HepG2 (cell line): ENCODE data around the gene ING5. TPM values are rescaled to one million over a fixed set of nuclear protein-coding genes. Genes with fewer than 3 reads are reported as not detected.
A peak's percentile ranks its signal among the peaks of the same experiment; 100 is the strongest.

Source experiments
- ASH2L ChIP-seq: fragments of 300-600, 200-600 bp; sonication (generic); IDR thresholded peaks from 2 replicates; pipeline ENCODE4 v1.7.0; 2017; ENCODE audit warnings: low read depth, mild to moderate bottlenecking, moderate library complexity, mixed read lengths, low read length; ENCODE audit not compliant: insufficient read length
- ETV5 ChIP-seq: IDR thresholded peaks from 2 replicates; pipeline ENCODE4 v1.6.1; 2018; ENCODE audit warnings: missing biosample characterization, missing genetic modification reagents, inconsistent platforms, borderline replicate concordance
- GLI4 ChIP-seq: sonication (generic); formaldehyde crosslinking; IDR thresholded peaks from 2 replicates; pipeline ENCODE4 v1.5.1; 2020; ENCODE audit warnings: missing genetic modification reagents, mild to moderate bottlenecking, moderate library complexity, borderline replicate concordance
- GTF2F1 ChIP-seq: fragments of 150-350 bp; IDR thresholded peaks from 2 replicates; pipeline ENCODE4 v1.6.1; 2014; ENCODE audit warnings: low read length
- KLF12 ChIP-seq: sonication (generic); formaldehyde crosslinking; IDR thresholded peaks from 2 replicates; pipeline ENCODE4 v1.4.0; 2020; ENCODE audit warnings: missing genetic modification reagents, borderline replicate concordance
- MATR3 ChIP-seq: sonication (generic); formaldehyde crosslinking; IDR thresholded peaks from 2 replicates; pipeline ENCODE4 v1.4.0; 2020; ENCODE audit warnings: missing genetic modification reagents
- NAIF1 ChIP-seq: sonication (generic); formaldehyde crosslinking; IDR thresholded peaks from 2 replicates; pipeline ENCODE4 v1.5.0; 2020; ENCODE audit warnings: mild to moderate bottlenecking, missing genetic modification reagents, borderline replicate concordance
- POLR2AphosphoS5 ChIP-seq: IDR thresholded peaks from 2 replicates; pipeline ENCODE4 v1.6.1; 2012; ENCODE audit warnings: low read depth, low read length
- SALL1 ChIP-seq: sonication (generic); formaldehyde crosslinking; IDR thresholded peaks from 2 replicates; pipeline ENCODE4 v1.8.0; 2022; ENCODE audit warnings: mild to moderate bottlenecking, missing genetic modification reagents
- SRY ChIP-seq: sonication (generic); formaldehyde crosslinking; IDR thresholded peaks from 2 replicates; pipeline ENCODE4 v1.8.0; 2022; ENCODE audit warnings: mild to moderate bottlenecking, missing genetic modification reagents
- TGIF2 ChIP-seq: IDR thresholded peaks from 2 replicates; pipeline ENCODE4 v1.6.1; 2016; ENCODE audit warnings: control low read depth, missing compliant biosample characterization
- YEATS2 ChIP-seq: sonication (generic); formaldehyde crosslinking; IDR thresholded peaks from 2 replicates; pipeline ENCODE4 v1.4.0; 2020; ENCODE audit warnings: missing genetic modification reagents, borderline replicate concordance
- ZFP82 ChIP-seq: sonication (generic); formaldehyde crosslinking; IDR thresholded peaks from 2 replicates; pipeline ENCODE4 v1.5.1; 2020; ENCODE audit warnings: mild to moderate bottlenecking, missing genetic modification reagents, borderline replicate concordance
- ZNF138 ChIP-seq: sonication (generic); formaldehyde crosslinking; IDR thresholded peaks from 2 replicates; pipeline ENCODE4 v1.5.0; 2020; ENCODE audit warnings: mild to moderate bottlenecking, low read depth, missing genetic modification reagents
- ZNF260 ChIP-seq: sonication (generic); formaldehyde crosslinking; IDR thresholded peaks from 2 replicates; pipeline ENCODE4 v1.4.0; 2020; ENCODE audit warnings: missing genetic modification reagents, low read depth, mild to moderate bottlenecking, borderline replicate concordance
- ZNF737 ChIP-seq: sonication (generic); formaldehyde crosslinking; IDR thresholded peaks from 2 replicates; pipeline ENCODE4 v1.5.0; 2020; ENCODE audit warnings: missing genetic modification reagents, mild to moderate bottlenecking, borderline replicate concordance
- ZNF816 ChIP-seq: sonication (generic); formaldehyde crosslinking; IDR thresholded peaks from 2 replicates; pipeline ENCODE4 v1.8.0; 2022; ENCODE audit warnings: missing genetic modification reagents, mild to moderate bottlenecking, borderline replicate concordance
- ZNF841 ChIP-seq: sonication (generic); formaldehyde crosslinking; IDR thresholded peaks from 2 replicates; pipeline ENCODE4 v1.8.1; 2023; ENCODE audit warnings: missing genetic modification reagents, borderline replicate concordance
- polyA plus RNA-seq, 8 experiments: library from polyadenylated mRNA; depleted of rRNA in 3 of 8; stranded (reverse) in 7 of 8; unstranded in 1 of 8; fragments of >200 nt; fragmentation: Illumina TruSeq in 4 of 8; extraction: Trizol in 4 of 8; gene quantifications; 2 replicates each; pipeline versions ENCODE4 v1.2.1 to v1.2.3, GENCODE V29; 2011 to 2016; ENCODE audit warnings: low read depth in 4 of 8, missing spikeins in 1 of 8, mixed read lengths in 1 of 8; ENCODE audit not compliant: insufficient read depth in 1 of 8
- total RNA-seq, 5 experiments: library from RNA; depleted of rRNA; stranded (reverse); fragments of >200 nt; fragmentation: Illumina TruSeq; extraction: Trizol; gene quantifications; 2 replicates each; pipeline ENCODE4 v1.2.3, GENCODE V29; 2016; ENCODE audit warnings: low read depth in 1 of 5
- TF ChIP-seq, protein P1 (sequence below): sonication (generic); formaldehyde crosslinking; IDR thresholded peaks from 2 replicates; pipeline ENCODE4 v1.4.0; 2020; ENCODE audit warnings: mild to moderate bottlenecking, missing genetic modification reagents
- TF ChIP-seq, protein P2 (sequence below): sonication (generic); formaldehyde crosslinking; IDR thresholded peaks from 2 replicates; pipeline ENCODE4 v1.4.0; 2020; ENCODE audit warnings: missing genetic modification reagents
- TF ChIP-seq, protein P3 (sequence below): sonication (generic); formaldehyde crosslinking; IDR thresholded peaks from 2 replicates; pipeline ENCODE4 v1.5.0; 2020; ENCODE audit warnings: missing genetic modification reagents, mild to moderate bottlenecking, borderline replicate concordance
- TF ChIP-seq, protein P4 (sequence below): sonication (generic); formaldehyde crosslinking; IDR thresholded peaks from 2 replicates; pipeline ENCODE4 v1.4.0; 2020; ENCODE audit warnings: missing genetic modification reagents
- TF ChIP-seq, protein P5 (sequence below): sonication (generic); formaldehyde crosslinking; IDR thresholded peaks from 2 replicates; pipeline ENCODE4 v1.4.0; 2020; ENCODE audit warnings: missing genetic modification reagents
- TF ChIP-seq, protein P6 (sequence below): sonication (generic); formaldehyde crosslinking; IDR thresholded peaks from 2 replicates; pipeline ENCODE4 v1.4.0; 2020; ENCODE audit warnings: missing genetic modification reagents; ENCODE audit errors: not compliant biosample characterization

ING5 gene
- total and polyA plus RNA-seq, 2 of the 13 experiments (the other 11 are each of a cell fraction or from before 2014, with no cell fraction given) = 61.9 to 71.9 TPM

DNA sequence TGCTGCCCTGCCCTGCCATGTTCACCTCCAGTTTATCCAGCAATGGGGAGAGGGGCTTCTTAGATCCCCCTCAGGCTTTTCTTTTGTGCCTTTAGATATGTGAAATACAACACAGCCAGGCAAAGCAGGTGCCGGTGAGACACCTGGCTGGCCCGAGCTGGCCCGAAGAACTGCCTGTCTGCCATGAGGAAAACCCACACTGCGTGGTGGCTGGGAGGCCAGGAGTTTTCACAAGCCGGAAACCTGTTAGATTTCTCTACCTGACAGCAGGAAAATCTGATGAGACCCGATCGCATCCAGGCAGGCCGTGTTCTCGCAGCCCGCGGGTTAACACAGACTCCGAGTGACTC is 69.1 kb downstream of the ING5 start (continued):
- TF ChIP-seq GTF2F1 = no peak
- 0 out of 2 replicates have a peak, but pooled peaks have one; percentile 6 for TF ChIP-seq KLF12
- no peak; the same call in 1 of the 2 replicates for TF ChIP-seq ZFP82
- peak; percentile 97; the same call in 1 of the 2 replicates for TF ChIP-seq GLI4 (CRISPR knock-in tag)
- TF ChIP-seq, protein P1, sequence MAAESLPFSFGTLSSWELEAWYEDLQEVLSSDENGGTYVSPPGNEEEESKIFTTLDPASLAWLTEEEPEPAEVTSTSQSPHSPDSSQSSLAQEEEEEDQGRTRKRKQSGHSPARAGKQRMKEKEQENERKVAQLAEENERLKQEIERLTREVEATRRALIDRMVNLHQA (CRISPR knock-in tag) = no peak
- TF ChIP-seq ZNF816 (CRISPR knock-in tag) = 0 out of 2 replicates have a peak, but pooled peaks have one; percentile 54
- TF ChIP-seq SALL1 = no peak
- TF ChIP-seq ZNF138 = 0 out of 2 replicates have a peak, but pooled peaks have one; percentile 36
- TF ChIP-seq, protein P2, sequence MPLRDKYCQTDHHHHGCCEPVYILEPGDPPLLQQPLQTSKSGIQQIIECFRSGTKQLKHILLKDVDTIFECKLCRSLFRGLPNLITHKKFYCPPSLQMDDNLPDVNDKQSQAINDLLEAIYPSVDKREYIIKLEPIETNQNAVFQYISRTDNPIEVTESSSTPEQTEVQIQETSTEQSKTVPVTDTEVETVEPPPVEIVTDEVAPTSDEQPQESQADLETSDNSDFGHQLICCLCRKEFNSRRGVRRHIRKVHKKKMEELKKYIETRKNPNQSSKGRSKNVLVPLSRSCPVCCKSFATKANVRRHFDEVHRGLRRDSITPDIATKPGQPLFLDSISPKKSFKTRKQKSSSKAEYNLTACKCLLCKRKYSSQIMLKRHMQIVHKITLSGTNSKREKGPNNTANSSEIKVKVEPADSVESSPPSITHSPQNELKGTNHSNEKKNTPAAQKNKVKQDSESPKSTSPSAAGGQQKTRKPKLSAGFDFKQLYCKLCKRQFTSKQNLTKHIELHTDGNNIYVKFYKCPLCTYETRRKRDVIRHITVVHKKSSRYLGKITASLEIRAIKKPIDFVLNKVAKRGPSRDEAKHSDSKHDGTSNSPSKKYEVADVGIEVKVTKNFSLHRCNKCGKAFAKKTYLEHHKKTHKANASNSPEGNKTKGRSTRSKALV (CRISPR knock-in tag) = peak; percentile 16; the same call in 1 of the 2 replicates
- no peak for TF ChIP-seq MATR3 (CRISPR knock-in tag)
- TF ChIP-seq, protein P3, sequence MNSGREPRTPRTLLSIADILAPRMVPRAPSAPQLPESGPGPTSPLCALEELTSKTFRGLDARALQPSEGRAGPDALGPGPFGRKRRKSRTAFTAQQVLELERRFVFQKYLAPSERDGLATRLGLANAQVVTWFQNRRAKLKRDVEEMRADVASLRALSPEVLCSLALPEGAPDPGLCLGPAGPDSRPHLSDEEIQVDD (CRISPR knock-in tag) = no peak
- TF ChIP-seq ETV5 (CRISPR knock-in tag) = no peak
- TF ChIP-seq ASH2L = peak; percentile 64
- TF ChIP-seq, protein P4, sequence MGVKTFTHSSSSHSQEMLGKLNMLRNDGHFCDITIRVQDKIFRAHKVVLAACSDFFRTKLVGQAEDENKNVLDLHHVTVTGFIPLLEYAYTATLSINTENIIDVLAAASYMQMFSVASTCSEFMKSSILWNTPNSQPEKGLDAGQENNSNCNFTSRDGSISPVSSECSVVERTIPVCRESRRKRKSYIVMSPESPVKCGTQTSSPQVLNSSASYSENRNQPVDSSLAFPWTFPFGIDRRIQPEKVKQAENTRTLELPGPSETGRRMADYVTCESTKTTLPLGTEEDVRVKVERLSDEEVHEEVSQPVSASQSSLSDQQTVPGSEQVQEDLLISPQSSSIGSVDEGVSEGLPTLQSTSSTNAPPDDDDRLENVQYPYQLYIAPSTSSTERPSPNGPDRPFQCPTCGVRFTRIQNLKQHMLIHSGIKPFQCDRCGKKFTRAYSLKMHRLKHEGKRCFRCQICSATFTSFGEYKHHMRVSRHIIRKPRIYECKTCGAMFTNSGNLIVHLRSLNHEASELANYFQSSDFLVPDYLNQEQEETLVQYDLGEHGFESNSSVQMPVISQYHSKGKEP (CRISPR knock-in tag) = no peak
- no peak for TF ChIP-seq POLR2AphosphoS5
- TF ChIP-seq ZNF260 (CRISPR knock-in tag) = 0 out of 2 replicates have a peak, but pooled peaks have one; percentile 12
- TF ChIP-seq ZNF737 (CRISPR knock-in tag) = peak; percentile 62; the same call in 1 of the 2 replicates
- peak; percentile 67 for TF ChIP-seq SRY (CRISPR knock-in tag)
- peak; percentile 40 for TF ChIP-seq NAIF1 (CRISPR knock-in tag)
- TF ChIP-seq ZNF841 (CRISPR knock-in tag) = no peak
- TF ChIP-seq, protein P5, sequence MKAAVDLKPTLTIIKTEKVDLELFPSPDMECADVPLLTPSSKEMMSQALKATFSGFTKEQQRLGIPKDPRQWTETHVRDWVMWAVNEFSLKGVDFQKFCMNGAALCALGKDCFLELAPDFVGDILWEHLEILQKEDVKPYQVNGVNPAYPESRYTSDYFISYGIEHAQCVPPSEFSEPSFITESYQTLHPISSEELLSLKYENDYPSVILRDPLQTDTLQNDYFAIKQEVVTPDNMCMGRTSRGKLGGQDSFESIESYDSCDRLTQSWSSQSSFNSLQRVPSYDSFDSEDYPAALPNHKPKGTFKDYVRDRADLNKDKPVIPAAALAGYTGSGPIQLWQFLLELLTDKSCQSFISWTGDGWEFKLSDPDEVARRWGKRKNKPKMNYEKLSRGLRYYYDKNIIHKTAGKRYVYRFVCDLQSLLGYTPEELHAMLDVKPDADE (CRISPR knock-in tag) = 0 out of 2 replicates have a peak, but pooled peaks have one; percentile 29
- TF ChIP-seq TGIF2 (CRISPR knock-in tag) = no peak
- TF ChIP-seq, protein P6, sequence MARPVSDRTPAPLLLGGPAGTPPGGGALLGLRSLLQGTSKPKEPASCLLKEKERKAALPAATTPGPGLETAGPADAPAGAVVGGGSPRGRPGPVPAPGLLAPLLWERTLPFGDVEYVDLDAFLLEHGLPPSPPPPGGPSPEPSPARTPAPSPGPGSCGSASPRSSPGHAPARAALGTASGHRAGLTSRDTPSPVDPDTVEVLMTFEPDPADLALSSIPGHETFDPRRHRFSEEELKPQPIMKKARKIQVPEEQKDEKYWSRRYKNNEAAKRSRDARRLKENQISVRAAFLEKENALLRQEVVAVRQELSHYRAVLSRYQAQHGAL (CRISPR knock-in tag) = peak; percentile 18
- no peak for TF ChIP-seq YEATS2 (CRISPR knock-in tag)
